ENCODE data around the gene RNF150.

The RNF150 gene

DNA sequence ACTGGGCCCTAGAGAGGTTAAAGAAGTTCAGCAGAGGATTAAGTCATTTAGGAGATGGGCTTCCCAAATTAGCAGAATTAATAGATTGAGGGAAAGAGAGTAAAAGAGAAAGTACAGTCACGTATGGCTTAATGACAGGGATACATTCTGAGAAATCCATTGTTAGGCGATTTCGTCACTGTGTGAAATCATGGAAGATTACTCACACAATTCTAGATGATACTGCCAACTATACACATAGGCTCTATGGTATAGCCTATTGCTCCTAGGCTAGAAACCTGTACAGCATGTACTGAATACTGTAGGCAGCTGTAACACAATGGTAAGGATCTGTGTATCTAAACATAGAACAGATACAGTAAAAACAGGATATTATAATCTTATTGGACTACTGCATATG is 180.6 kb downstream of the RNF150 start:
- TF ChIP-seq, protein P1, sequence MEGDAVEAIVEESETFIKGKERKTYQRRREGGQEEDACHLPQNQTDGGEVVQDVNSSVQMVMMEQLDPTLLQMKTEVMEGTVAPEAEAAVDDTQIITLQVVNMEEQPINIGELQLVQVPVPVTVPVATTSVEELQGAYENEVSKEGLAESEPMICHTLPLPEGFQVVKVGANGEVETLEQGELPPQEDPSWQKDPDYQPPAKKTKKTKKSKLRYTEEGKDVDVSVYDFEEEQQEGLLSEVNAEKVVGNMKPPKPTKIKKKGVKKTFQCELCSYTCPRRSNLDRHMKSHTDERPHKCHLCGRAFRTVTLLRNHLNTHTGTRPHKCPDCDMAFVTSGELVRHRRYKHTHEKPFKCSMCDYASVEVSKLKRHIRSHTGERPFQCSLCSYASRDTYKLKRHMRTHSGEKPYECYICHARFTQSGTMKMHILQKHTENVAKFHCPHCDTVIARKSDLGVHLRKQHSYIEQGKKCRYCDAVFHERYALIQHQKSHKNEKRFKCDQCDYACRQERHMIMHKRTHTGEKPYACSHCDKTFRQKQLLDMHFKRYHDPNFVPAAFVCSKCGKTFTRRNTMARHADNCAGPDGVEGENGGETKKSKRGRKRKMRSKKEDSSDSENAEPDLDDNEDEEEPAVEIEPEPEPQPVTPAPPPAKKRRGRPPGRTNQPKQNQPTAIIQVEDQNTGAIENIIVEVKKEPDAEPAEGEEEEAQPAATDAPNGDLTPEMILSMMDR (IDR thresholded peaks at IDR 0.05; ENCODE audit: control extremely low read depth, extremely low read depth, low read depth, missing control alignments), result no peak
- CTCF ChIA-PET, result no interaction called here
- POLR2A ChIA-PET, result no interaction called here
- no peak for DNase-seq (ENCODE audit: extremely low spot score)

DNA sequence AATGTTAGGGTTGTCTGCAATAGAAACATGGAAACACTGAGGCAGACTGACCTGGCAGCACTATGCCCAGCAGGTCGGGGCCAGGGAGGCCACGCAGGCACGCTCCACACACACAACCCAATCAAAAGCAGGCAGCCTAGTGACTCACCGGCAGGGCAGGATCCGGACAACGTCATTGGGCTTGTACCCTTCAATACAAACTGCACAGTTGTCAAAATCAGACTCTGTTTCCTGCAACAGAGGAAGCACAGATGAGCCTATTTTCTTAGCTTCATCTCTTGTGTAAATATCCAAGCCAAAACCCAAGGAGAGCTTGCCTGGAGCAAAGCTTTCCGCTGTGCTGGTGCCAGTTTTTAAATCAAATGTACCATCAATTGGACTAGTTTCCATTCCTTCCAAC is 185.8 kb downstream of the RNF150 start:
- ChIA-PET POLR2A (no interaction called here), CTCF (no interaction called here)
- TF ChIP-seq, protein P1 (IDR thresholded peaks at IDR 0.05; ENCODE audit: control extremely low read depth, extremely low read depth, low read depth, missing control alignments), result no peak
- no peak for DNase-seq (ENCODE audit: extremely low spot score)

DNA sequence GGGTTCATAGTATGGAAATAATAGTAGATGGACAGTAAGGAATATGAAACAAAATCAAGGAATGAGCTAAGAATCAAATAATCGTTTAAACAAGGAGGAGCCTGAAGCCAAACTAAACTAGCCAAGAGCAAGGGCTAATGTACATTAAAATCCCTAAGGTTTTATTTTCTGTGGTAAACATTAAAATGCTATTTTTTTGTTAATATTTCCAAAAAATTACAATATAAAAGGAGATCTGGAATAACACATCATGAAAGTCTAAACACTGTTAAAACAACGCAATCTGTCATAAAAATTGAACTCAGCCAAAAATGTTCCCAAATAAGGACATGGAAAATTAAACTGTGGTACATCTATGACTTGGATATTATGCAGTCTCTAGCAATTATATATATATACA is 188.2 kb downstream of the RNF150 start:
- TF ChIP-seq, protein P1 (IDR thresholded peaks at IDR 0.05; ENCODE audit: control extremely low read depth, extremely low read depth, low read depth, missing control alignments), result no peak
- ChIA-PET POLR2A (no interaction called here), CTCF (no interaction called here)
- DNase-seq (ENCODE audit: extremely low spot score), result no peak

- no peak for DNase-seq (ENCODE audit: extremely low spot score)
- ChIA-PET CTCF (no interaction called here), POLR2A (no interaction called here)
- TF ChIP-seq, protein P1 (IDR thresholded peaks at IDR 0.05; ENCODE audit: control extremely low read depth, extremely low read depth, low read depth, missing control alignments), result no peak
Observed at GRCh38 chr4:140944572-140944971, 188.7 kb downstream of the RNF150 start.

DNA sequence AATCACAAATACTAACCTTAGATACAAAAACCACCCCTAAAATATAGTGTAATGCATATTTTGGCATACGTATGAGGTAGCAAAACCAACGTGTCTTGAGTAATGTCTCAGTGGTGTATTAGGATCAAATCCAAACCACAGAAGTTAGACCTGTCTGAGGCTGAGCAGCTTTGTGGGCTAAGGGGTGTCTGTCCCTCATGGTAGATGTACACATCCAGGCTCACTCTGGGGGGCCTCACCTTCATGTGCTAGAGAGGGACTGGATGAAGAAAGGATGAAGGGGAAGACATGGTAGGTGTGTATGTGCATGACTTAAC is 189.1 kb downstream of the RNF150 start:
- POLR2A ChIA-PET, result no interaction called here
- DNase-seq (ENCODE audit: extremely low spot score), result no peak
- CTCF ChIA-PET, result no interaction called here
- TF ChIP-seq, protein P1 (IDR thresholded peaks at IDR 0.05; ENCODE audit: control extremely low read depth, extremely low read depth, low read depth, missing control alignments), result no peak

GRCh38 chr4:140943486-140944198 is 189.6 kb downstream of the RNF150 start:
- CTCF ChIA-PET, result no interaction called here
- DNase-seq (ENCODE audit: extremely low spot score), result no peak
- POLR2A ChIA-PET, result no interaction called here
- TF ChIP-seq, protein P1 (IDR thresholded peaks at IDR 0.05; ENCODE audit: control extremely low read depth, extremely low read depth, low read depth, missing control alignments), result no peak

DNA sequence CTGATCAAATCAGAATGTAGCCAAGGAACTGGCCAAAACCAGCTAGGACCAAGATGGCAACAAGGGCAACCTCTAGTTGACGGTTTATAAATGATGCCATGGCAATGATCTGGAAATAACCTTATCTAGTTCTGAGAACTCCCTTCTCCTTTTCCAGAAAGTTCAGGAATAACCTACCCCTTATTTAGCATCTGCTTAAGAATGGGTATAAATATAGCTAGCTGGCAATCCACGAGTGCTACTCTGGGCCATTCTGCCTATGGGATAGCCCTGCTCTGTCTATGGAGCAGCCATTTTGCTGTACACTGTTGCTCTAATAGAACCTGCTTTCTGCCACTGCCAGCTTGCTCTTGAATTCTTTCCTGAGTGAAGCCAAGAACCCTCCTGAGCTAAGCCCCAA is 192.7 kb downstream of the RNF150 start:
- ChIA-PET CTCF (no interaction called here), POLR2A (no interaction called here)
- DNase-seq (ENCODE audit: extremely low spot score), result no peak
- TF ChIP-seq, protein P1 (IDR thresholded peaks at IDR 0.05; ENCODE audit: control extremely low read depth, extremely low read depth, low read depth, missing control alignments), result no peak

Data from GM10248 (cell line).